ENCODE data around the gene MAMDC4.

GRCh38 chr9:136814725-136815421 is 37.3 kb upstream of the MAMDC4 start:
- TF ChIP-seq CTCF (IDR thresholded peaks at IDR 0.05; ENCODE audit: poor library complexity) (no peak), EZH2 (IDR thresholded peaks at IDR 0.05; ENCODE audit: borderline replicate concordance) (no peak), EZH2phosphoT487 (IDR thresholded peaks at IDR 0.05; ENCODE audit: low read depth, severe bottlenecking, unreplicated experiment) (no peak)
